Measurements from ENCODE around the gene CTCFL.

Gene CTCFL

GRCh38 chr20:57526885-57527460, 2.0 kb upstream of the CTCFL start:
- H3K4me3 ChIP-seq (replicated peaks; ENCODE audit: low read depth, low read length), result no peak overlapping the region
- TF ChIP-seq CTCF (IDR thresholded peaks at IDR 0.05; ENCODE audit: low read length, missing control alignments), result no peak
- no peak for DNase-seq (ENCODE audit: low read depth)

DNA sequence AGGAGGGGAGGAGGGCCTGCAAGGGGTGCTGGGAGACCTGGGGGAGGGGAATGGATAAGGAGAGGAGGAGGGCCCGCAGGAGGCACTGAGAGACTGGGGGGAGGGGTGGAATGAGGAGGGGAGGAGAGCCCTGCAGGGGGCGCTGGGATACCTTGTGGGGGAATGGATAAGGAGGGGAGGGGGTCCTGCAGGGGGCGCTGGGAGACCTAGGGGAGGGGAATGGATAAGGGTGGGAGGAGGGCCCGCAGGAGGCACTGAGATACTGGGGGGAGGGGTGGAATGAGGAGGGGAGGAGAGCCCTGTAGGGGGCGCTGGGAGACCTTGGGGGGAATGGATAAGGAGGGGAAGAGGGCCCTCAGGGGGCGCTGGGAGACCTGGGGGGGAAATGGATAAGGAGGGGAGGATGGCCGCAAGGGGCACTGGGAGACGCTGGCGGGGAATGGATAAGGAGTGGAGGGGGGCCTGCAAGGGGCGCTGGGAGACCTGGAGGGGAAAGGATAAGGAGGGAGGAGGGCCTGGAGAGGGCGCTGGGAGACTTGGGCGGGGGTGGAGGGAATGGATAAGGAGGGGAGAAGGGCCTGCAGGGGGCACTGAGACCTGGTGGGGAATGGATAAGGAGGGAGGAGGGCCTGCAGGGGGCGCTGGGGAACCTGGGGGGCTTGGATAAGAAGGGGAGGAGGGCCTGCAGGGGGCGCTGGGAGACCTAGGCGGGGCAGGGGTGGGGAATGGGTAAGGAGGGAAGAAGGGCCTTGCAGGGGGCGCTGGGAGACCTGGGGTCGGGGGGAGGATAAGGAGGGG, 1.3 kb upstream of the CTCFL start:
- TF ChIP-seq CTCF (IDR thresholded peaks at IDR 0.05; ENCODE audit: low read length, missing control alignments), result no peak
- no peak overlapping the region for H3K4me3 ChIP-seq (replicated peaks; ENCODE audit: low read depth, low read length)
- no peak for DNase-seq (ENCODE audit: low read depth)

DNA sequence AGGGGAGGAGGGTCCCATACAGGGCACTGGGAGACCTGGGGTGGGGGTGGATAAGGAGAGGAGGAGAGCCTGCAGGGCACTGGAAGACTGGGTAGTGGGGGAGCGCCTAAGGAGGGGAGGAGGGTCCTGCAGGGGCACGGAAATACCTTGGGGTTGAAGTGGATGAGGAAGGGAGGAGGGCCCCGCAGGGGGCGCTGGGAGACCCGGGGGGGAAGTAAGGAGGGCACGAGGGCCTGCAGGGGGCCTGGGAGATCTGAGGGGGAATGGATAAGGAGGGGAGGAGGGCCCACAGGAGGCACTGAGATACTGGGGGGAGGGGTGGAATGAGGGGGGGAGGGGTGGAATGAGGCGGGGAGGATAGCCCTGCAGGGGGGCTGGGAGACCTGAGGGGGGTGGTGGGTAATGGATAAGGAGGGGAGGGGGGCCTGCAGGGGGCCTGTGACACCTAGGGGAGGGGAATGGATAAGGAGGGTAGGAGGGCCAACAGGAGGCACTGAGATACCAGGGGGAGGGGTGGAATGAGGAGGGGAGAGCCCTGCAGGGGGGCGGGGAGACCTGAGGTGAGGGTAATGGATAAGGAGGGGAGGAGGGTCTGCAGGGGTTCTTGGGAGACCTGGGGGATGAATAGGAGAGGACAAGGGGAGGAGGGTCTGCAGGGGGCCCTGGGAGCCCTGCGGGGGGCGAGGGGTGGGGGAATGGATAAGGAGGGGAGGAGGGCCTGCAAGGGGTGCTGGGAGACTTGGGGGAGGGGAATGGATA, 567 bp upstream of the CTCFL start:
- no peak for DNase-seq (ENCODE audit: low read depth)
- no peak overlapping the region for H3K4me3 ChIP-seq (replicated peaks; ENCODE audit: low read depth, low read length)
- no peak for TF ChIP-seq CTCF (IDR thresholded peaks at IDR 0.05; ENCODE audit: low read length, missing control alignments)

- no peak for TF ChIP-seq CTCF (IDR thresholded peaks at IDR 0.05; ENCODE audit: low read length, missing control alignments)
- DNase-seq (ENCODE audit: low read depth), result no peak
- H3K4me3 ChIP-seq (replicated peaks; ENCODE audit: low read depth, low read length), result no peak overlapping the region
These were observed 1.2 kb downstream of the CTCFL start for GRCh38 chr20:57523782-57524181.

DNA sequence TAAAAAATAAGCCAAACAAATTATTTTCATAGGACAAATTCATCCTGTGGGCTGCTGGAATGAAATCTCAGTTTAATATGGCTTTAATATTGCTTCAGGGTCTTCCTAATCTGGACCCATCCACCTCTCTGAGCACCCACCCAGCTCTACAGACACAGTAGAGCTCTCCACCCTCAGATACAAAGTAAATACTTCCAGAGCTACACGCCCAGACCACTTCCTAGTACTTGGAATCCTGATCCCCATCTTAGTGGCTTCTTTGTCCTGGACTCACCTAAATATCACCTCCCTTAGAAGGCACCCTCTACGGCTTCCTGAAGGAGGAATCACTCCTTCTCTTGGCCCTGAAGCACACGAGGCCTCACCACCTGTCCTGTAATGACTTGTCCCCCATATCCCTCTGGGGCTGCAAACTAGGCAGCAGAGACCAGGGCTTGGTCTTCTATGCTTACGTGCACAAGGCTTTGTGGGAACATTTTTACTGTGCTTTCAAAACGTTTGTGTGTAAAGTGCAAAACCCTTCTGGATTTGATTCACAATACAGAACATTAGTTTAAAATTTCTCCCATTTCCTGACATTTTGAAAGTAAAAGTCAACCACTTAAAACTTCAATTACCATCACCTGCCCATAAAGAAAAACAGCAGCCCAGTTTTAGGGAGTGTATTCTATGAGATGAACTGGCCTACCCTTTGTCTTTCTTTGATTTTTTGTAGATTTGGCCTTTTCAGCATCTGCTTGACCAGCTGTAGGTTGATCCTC, 2.4 kb downstream of the CTCFL start:
- no peak overlapping the region for H3K4me3 ChIP-seq (replicated peaks; ENCODE audit: low read depth, low read length)
- DNase-seq (ENCODE audit: low read depth), result no peak
- TF ChIP-seq CTCF (IDR thresholded peaks at IDR 0.05; ENCODE audit: low read length, missing control alignments), result no peak

- TF ChIP-seq CTCF (IDR thresholded peaks at IDR 0.05; ENCODE audit: low read length, missing control alignments), result no peak
- no peak for DNase-seq (ENCODE audit: low read depth)
- H3K4me3 ChIP-seq (replicated peaks; ENCODE audit: low read depth, low read length), result no peak overlapping the region
These were observed 7.0 kb downstream of the CTCFL start for GRCh38 chr20:57517904-57518303.
